Tibial nerve (tissue), 3 donors: ENCODE data around the gene SPAG17.

Experiments
- POLR2A ChIP-seq, 2 donors: fragments of 450-650 bp; IDR thresholded peaks; one replicate each; pipeline ENCODE4 v1.6.1; 2017; ENCODE audit warnings: antibody characterized with exemption in 2 of 2, mild to moderate bottlenecking in 2 of 2, moderate library complexity in 2 of 2
- TF ChIP-seq, protein P1 (sequence below), 5 experiments: fragments of 200-600 bp in 3 of 5; fragments of 450-650 bp in 2 of 5; sonication (generic) in 3 of 5; IDR thresholded peaks; one replicate each; pipeline ENCODE4 v1.5.1; 2016 to 2019; ENCODE audit warnings: antibody characterized with exemption in 5 of 5, mild to moderate bottlenecking in 3 of 5, moderate library complexity in 2 of 5

DNA sequence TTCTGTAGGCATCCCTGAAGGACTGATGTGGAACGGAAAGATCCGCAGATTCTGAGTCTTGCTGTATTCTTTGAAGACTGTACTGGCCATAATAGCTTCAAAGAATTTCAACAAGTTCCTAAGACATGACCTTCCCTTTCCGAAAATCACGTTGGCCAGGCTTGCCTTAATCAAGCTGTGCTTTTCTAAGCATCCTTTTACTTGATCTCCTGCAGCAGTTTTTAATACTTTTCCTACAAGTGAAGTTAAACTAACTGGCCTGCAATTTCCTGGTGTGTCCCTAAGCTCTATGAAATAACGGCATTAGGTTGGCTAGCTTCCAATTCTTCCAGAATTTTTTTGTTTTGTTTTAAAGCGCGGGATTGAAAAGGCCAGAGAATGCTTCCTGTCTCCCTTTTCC, 40.3 kb downstream of the SPAG17 start:
- no peak for TF ChIP-seq POLR2A (IDR thresholded peaks at IDR 0.05)
- TF ChIP-seq, protein P1, sequence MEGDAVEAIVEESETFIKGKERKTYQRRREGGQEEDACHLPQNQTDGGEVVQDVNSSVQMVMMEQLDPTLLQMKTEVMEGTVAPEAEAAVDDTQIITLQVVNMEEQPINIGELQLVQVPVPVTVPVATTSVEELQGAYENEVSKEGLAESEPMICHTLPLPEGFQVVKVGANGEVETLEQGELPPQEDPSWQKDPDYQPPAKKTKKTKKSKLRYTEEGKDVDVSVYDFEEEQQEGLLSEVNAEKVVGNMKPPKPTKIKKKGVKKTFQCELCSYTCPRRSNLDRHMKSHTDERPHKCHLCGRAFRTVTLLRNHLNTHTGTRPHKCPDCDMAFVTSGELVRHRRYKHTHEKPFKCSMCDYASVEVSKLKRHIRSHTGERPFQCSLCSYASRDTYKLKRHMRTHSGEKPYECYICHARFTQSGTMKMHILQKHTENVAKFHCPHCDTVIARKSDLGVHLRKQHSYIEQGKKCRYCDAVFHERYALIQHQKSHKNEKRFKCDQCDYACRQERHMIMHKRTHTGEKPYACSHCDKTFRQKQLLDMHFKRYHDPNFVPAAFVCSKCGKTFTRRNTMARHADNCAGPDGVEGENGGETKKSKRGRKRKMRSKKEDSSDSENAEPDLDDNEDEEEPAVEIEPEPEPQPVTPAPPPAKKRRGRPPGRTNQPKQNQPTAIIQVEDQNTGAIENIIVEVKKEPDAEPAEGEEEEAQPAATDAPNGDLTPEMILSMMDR (IDR thresholded peaks at IDR 0.05): no peak
